GM19023 (cell line): ENCODE data around the gene SALL2.
A peak's percentile ranks its signal among the peaks of the same experiment; 100 is the strongest.

Experiments
- ATAC-seq: cut with Tn5 transposase; IDR thresholded peaks from one replicate; pipeline ENCODE4 v1.9.1; 2021; ENCODE audit warnings: mild to moderate bottlenecking, moderate library complexity; ENCODE audit not compliant: unreplicated experiment

Gene SALL2

GRCh38 chr14:21528381-21529348 lies 2.5 kb upstream of the SALL2 start:
- ATAC-seq: no peak

- no peak for ATAC-seq
Measured at GRCh38 chr14:21527318-21527679, 1.2 kb upstream of the SALL2 start.

DNA sequence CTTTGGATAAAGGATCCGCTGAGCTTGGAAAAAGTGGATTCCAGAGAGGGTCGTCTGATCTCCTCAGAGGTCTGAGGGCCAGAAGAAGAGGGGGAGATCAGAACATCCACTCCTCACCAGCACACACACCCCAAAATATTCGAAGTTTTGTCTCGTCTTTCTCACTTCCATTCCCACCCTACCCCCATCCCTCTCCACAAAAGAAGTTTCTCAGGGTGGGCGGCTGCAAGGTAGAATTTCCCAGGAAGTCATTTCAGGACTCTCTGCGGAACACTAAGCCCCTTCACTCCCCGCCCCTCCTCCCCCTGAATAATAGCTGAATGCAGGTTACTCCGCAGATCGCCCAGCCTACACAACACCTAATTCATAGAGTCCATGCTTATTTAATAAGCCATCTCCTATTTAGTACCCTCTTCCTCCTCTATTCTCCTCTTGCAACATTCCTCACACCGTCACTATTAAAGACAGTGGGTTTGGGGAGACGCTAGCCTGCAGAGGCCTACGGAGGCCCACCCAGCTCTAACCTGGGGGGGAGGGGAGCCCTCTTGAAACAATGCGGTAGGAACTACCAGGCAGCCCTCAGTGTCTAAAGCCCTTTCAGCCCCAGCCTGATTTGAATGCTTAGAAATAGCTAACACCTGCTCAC lies 649 bp upstream of the SALL2 start:
- no peak for ATAC-seq

DNA sequence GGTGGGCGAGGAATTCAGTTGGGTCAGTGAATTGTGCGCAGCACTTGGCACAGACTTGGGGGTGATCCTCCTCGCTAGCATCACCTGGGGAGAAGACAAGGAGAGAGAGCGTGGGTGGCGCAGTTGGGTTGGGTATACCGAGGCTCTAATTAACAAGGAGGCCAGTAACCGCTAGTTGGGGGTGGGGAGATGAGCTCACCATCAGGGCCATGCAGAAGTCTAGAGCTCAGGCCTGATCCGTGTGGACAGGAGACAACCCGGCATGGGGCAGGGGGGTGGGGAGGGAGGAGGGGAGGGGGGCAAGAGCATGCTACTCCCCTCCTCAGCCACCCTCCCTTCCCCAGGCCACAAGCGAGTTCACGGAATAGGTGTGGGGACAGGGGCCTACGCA lies 580 bp downstream of the SALL2 start:
- no peak for ATAC-seq

DNA sequence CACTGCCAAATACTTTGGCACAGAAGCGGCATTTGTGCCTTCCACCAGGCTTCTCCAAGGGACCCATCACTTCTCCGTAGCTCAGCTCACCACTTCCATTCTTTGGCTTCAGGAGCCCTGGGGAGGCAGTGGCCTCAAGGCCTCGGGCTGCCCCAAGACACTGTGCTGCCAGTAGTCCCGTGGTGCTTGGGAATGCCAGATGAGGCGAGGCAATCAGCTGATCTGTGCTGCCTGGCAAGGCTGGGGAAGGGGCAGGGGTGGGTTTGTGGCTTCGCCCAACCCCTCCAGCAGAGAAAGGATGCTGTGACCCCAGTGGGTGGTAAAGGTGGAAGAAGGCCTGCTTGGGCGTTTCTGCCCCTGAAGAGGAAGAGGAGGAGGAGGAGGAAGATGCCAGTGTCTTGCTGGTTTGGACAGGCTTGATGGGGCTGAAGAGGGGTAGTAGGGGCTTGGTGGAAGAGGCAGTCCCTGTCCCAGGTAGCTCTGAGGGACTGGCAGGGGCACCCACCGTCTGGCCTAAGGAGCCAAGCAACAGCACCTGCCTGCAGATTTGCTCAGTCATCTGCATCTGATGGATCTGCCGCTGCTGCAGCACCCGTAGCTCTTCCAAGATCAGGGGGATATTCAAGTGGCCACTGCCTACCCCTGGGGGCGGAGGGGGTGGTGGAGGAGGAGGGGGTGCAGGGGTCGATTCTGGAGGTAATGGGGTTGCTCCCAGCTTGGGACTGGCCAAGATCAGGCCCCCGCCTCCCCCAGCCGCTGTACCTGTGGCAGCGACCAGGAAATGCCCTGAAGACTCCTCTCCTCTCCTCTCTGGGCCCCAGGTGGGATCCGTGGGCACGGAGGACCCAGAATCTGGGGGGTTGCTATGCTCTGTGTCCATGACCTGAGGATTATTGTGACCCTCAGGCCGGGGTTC lies 1.3 kb downstream of the SALL2 start:
- no peak for ATAC-seq

DNA sequence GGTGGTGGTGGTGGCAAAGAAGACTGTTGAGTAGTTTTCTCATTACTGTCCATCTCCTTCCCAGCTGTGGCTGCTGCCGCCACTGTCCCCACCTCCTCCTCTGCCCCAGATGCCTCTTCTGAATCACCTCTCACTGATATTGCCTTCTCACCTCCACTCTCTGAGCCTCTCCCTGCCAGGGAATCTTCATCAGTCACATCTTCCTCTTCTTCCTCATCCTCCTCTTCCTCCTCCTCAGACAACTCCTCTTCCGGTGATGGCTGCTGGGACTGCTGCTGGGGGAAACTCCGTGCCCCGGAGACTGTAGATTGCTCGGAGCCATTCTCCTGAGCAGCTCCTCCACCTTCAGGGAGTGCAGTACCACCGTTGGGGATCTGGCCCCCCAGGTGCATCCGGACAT lies 2.9 kb downstream of the SALL2 start:
- ATAC-seq: no peak

- ATAC-seq: no peak
Measured at GRCh38 chr14:21521501-21521900, 4.6 kb downstream of the SALL2 start.

- no peak for ATAC-seq
Measured at GRCh38 chr14:21520767-21521166, 5.4 kb downstream of the SALL2 start.

- no peak for ATAC-seq
Measured at GRCh38 chr14:21518725-21519124, 7.4 kb downstream of the SALL2 start.

DNA sequence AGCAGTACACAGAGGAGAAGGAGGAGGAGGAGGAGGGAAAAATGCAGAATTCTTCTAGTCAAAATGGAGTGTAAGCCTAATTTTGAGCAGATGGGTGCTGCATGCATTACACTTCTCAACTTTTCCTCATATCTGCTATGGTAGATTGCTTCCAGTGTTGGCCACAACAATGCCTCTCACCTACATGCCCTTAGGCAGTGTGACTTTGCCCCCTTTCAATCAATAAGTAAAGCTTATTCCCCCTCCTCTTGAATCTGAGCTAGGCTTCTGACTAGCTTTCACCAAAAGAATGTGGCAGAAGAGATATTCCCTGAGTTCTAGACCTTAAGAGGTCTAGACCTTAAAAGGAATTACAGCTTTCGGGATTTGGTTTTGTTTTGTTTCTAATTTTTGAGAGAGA lies 11.8 kb downstream of the SALL2 start:
- no peak for ATAC-seq

GRCh38 chr14:21510735-21511657 lies 15.2 kb downstream of the SALL2 start, which contains the start of gene METTL3:
TSS of gene METTL3 (minus strand) at chr14:21511340. CDS start at chr14:21511223, 117 bp downstream.
- ATAC-seq: peak; percentile 98

DNA sequence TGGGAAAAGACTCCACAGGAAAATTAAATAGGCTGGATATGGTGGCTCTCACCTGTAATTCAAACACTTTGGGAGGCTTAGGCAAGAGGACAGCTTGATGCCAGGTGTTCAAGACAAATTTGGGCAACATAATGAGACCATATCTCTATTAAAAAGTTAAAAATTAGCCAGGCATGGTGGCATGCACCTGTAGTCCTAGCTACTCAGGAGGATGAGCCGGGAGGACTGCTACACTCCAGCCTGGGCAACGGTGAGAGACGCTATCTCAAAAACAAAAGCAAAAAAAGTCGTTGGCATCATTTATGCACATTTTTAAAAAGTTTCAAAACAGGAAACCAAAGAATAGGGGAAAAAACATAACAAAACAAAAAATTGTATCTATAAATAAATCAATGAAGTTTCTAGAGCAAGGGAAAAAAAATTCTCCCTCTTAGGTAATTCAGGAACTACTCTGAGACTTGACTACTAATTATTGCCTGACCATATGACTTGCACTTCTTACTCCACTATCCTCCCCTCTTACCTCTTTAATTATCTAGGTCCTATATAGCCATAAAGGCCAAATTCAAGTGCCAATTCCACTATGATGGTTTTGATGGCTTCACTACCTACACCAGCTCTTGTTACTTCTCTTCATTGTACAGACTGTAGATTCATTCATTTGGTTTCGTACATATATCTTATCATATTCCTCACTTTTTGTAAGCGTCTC lies 16.6 kb downstream of the SALL2 start:
- no peak for ATAC-seq

GRCh38 chr14:21506557-21506956 lies 19.6 kb downstream of the SALL2 start:
- ATAC-seq: no peak

DNA sequence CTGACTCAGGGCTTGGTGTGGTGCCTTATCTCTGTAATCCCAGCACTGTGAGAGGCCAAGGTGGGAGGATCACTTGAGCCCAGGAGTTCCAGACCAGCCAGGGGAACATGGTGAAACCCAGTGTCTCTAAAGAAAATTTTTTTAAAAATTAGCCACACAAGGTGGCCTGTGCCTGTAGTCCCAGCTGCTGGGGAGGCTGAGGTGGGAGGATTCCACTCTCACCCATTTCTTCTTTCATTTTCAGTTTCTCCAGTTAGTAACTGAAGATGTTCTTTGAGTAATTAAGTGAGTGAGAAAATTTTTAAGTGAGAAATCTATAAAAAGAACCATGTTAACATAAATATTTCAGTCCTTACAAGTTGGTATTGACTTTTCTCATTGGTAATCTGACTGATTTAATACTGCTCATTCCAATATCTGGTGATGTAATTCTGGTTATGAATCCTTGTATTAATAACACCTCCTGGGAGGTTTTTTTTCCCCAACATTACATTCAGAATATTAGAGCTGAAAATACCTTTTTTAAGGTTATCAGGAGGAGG lies 21.1 kb downstream of the SALL2 start:
- peak; percentile 82 for ATAC-seq

DNA sequence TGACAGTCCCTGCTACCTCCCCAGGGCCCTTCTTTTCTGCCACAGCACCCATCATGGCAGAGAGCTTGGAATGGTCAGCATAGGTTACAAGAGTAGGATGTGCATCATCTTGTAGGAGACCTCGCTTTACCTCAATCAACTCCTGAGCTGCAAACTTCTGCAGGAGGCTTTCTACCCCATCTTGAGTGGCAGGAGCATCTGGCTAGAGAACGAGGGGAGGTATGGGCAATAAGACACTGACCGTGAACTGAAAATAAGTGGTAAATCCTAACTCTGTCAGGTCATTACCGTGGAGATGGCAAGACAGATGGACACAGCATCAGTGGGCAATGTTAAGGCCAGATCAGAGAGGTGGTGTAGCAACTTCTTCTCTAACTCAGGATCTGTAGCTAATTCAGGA lies 22.8 kb downstream of the SALL2 start:
- ATAC-seq: no peak

- ATAC-seq: no peak
Measured at GRCh38 chr14:21501568-21501967, 24.6 kb downstream of the SALL2 start.

- peak; percentile 55 for ATAC-seq
Measured at GRCh38 chr14:21498540-21499526, 27.3 kb downstream of the SALL2 start.

- no peak for ATAC-seq
Measured at GRCh38 chr14:21496453-21496852, 29.7 kb downstream of the SALL2 start.
